ENCODE data around the gene PGM5. TPM values are rescaled to one million over a fixed set of nuclear protein-coding genes. Genes with fewer than 3 reads are reported as not detected.

The PGM5 gene
- total RNA-seq, 1 experiment from 2014 or later, result 0.15 TPM

DNA sequence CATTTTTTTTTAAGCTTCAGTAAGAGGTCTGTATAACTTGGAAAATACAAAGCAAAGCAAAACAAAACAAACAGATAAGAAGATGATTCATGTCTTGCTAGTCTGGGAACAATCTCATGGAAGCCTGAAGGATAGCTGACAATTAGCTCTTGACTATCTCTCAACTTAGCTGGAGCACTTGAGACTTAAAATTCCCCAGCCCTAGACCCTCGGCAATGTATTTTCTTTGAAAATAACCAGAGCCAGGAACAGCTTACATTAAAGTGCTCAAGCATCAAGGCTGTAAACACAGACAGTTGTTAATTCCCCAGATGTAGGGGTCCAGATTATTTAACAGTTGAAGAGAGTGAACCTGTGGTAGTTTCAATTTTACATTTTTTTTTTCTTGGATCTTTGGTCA lies 101.4 kb downstream of the PGM5 start:
- ChIA-PET POLR2A (no interaction called here), CTCF (no interaction called here), RAD21 (ENCODE audit: low non-redundant PET in 1 of 2, low total read pairs in 2 of 2, uncharacterized antibody in 2 of 2, unreplicated experiment in 2 of 2) (no interaction called here)
- H3K4me1 ChIP-seq (ENCODE audit: control insufficient read depth in 1 of 2, insufficient read depth in 2 of 2, low read length in 2 of 2), result no peaks in the 10 kb centered on the region
- no peak overlapping the region for H3K9ac ChIP-seq (ENCODE audit: low read length)
- no peaks in the 10 kb centered on the region for H3K9me2 ChIP-seq (ENCODE audit: insufficient read depth)
- TF ChIP-seq YY1 (IDR thresholded peaks at IDR 0.05; ENCODE audit: extremely low read depth, insufficient replicate concordance, low read depth, low read length), result no peak
- no peak for TF ChIP-seq ELF1 (IDR thresholded peaks at IDR 0.05; ENCODE audit: borderline replicate concordance, low read depth)
- TF ChIP-seq JUND (IDR thresholded peaks at IDR 0.05), result no peak
- no peak for TF ChIP-seq POLR2A (IDR thresholded peaks at IDR 0.05; ENCODE audit: borderline replicate concordance, extremely low read depth, insufficient read depth, insufficient read length)
- no peak for TF ChIP-seq EZH2phosphoT487 (IDR thresholded peaks at IDR 0.05; ENCODE audit: borderline replicate concordance)
- no peak for TF ChIP-seq POLR2AphosphoS5 (IDR thresholded peaks at IDR 0.05; ENCODE audit: low read depth, low read length)
- TF ChIP-seq SRF (IDR thresholded peaks at IDR 0.05; ENCODE audit: low read depth), result no peak
- TF ChIP-seq, protein P1, sequence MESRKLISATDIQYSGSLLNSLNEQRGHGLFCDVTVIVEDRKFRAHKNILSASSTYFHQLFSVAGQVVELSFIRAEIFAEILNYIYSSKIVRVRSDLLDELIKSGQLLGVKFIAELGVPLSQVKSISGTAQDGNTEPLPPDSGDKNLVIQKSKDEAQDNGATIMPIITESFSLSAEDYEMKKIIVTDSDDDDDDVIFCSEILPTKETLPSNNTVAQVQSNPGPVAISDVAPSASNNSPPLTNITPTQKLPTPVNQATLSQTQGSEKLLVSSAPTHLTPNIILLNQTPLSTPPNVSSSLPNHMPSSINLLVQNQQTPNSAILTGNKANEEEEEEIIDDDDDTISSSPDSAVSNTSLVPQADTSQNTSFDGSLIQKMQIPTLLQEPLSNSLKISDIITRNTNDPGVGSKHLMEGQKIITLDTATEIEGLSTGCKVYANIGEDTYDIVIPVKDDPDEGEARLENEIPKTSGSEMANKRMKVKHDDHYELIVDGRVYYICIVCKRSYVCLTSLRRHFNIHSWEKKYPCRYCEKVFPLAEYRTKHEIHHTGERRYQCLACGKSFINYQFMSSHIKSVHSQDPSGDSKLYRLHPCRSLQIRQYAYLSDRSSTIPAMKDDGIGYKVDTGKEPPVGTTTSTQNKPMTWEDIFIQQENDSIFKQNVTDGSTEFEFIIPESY (IDR thresholded peaks at IDR 0.05; ENCODE audit: extremely low read depth, insufficient replicate concordance, low read length), result no peak
- TF ChIP-seq, protein P2, sequence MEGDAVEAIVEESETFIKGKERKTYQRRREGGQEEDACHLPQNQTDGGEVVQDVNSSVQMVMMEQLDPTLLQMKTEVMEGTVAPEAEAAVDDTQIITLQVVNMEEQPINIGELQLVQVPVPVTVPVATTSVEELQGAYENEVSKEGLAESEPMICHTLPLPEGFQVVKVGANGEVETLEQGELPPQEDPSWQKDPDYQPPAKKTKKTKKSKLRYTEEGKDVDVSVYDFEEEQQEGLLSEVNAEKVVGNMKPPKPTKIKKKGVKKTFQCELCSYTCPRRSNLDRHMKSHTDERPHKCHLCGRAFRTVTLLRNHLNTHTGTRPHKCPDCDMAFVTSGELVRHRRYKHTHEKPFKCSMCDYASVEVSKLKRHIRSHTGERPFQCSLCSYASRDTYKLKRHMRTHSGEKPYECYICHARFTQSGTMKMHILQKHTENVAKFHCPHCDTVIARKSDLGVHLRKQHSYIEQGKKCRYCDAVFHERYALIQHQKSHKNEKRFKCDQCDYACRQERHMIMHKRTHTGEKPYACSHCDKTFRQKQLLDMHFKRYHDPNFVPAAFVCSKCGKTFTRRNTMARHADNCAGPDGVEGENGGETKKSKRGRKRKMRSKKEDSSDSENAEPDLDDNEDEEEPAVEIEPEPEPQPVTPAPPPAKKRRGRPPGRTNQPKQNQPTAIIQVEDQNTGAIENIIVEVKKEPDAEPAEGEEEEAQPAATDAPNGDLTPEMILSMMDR (IDR thresholded peaks at IDR 0.05 in 2 of 3, conservative IDR thresholded peaks at IDR 0.05 in 1 of 3; ENCODE audit: borderline replicate concordance in 1 of 3, insufficient read depth in 1 of 3, low read depth in 2 of 3, low read length in 2 of 3), result no peak
- TF ChIP-seq SIN3A (IDR thresholded peaks at IDR 0.05; ENCODE audit: low read depth), result no peak
- peaks cover 39% of the 10 kb centered on the region for H3K27me3 ChIP-seq (ENCODE audit: insufficient read depth, low read length)
- H2AFZ ChIP-seq (ENCODE audit: low read depth, low read length, poor library complexity, severe bottlenecking), result no peak overlapping the region
- H3K79me2 ChIP-seq (ENCODE audit: insufficient read depth, low read length), result no peaks in the 10 kb centered on the region
- no peak overlapping the region for H3K27ac ChIP-seq (ENCODE audit: low read depth, low read length)
- H3K4me2 ChIP-seq (ENCODE audit: low read length), result no peak overlapping the region
- no TSS peak for BruUV-seq (replicated peaks)
- ATAC-seq (no peak), DNase-seq (ENCODE audit: low read depth, low spot score) (no peak)
- no peaks in the 10 kb centered on the region for H3K36me3 ChIP-seq (ENCODE audit: control insufficient read depth in 1 of 2, insufficient read depth in 2 of 2, low read length in 2 of 2)
- H3K4me3 ChIP-seq (replicated peaks in 1 of 2; ENCODE audit: low read depth in 1 of 2, low read length in 2 of 2), result no peak overlapping the region
- H3K9me3 ChIP-seq (ENCODE audit: control insufficient read depth in 1 of 2, insufficient read depth in 1 of 2, low read depth in 1 of 2, low read length in 2 of 2), result no peaks in the 10 kb centered on the region
- H4K20me1 ChIP-seq (ENCODE audit: insufficient read depth), result no peaks in the 10 kb centered on the region
- intact Hi-C loops (cut with micrococcal nuclease), result no loop called here
